NCI-H526 (cell line): ENCODE measurements around the gene PCP2.

Experiments used
- DNase-seq, 2 experiments: peaks; one replicate each; lab custom pipeline; 2025; lab: John Stamatoyannopoulos, UW

PCP2 gene

DNA sequence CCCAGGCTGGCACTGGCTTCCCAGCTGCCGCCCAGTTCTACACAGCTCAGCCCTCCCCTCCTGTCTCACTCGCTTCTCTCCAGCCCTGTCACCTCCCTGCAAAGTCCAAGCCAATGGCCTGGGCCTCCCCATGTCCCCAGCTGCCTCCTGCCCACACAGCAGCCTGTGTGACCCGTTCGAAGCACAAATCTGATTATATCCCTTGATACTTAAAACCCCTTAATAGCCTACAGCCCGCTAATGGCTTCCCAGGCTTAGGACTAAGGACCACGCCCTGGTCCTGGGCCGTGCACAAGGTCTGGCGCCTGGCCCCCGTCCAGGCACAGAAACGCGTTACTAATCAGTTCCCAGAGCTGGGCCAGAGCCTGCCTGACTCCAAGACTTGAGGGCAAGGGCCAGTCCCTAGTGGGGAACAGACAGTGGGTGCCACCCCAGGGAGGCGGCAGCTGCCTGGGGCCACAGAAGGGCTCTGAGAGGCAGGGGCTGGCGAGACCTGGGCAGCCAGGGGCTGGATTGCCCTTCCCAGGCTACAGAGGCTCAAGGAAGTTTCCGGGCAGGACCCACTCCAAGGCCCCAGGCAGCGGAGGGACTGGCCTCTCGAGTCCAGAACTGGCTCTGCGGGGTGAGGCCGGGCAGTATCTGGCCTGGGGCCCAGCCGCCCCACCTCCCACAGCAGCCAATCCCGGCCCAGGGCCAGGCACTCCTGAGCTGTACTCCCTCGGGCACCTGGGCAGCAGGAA is 14.6 kb downstream of the PCP2 start:
- DNase-seq, result no peak

DNA sequence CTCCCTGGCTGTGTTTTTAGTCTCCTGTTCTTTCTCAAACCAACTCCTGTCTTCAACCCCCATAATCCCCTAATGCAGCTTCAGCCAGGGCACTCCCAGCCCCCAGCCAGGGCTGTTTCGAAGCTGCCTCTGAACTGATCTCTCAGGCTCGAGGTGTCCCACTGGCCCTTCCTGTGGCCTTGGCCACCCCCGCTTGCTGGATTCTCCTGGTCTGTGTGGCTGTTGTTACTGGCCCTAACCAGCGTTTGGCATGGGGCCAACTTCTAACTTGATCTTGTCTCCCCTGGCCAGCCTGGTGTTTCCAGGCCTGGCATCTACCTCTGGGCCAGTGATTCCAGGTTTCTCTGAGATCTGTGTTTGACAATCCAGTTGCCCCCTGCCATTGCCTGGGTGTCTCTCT is 15.2 kb downstream of the PCP2 start:
- no peak for DNase-seq

DNA sequence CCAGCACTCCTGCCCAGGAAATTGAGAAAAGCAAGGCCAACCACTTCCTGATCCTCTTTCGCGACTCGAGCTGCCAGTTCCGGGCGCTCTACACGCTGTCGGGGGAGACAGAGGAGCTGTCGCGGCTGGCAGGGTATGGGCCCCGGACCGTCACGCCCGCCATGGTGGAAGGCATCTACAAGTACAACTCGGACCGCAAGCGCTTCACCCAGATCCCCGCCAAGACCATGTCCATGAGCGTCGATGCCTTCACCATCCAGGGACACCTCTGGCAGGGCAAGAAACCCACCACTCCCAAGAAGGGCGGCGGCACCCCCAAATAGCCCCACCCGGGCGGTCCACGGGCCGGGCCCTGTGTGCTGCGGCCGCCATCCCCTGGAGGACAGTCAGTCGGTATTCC is 15.8 kb downstream of the PCP2 start:
- no peak for DNase-seq

DNA sequence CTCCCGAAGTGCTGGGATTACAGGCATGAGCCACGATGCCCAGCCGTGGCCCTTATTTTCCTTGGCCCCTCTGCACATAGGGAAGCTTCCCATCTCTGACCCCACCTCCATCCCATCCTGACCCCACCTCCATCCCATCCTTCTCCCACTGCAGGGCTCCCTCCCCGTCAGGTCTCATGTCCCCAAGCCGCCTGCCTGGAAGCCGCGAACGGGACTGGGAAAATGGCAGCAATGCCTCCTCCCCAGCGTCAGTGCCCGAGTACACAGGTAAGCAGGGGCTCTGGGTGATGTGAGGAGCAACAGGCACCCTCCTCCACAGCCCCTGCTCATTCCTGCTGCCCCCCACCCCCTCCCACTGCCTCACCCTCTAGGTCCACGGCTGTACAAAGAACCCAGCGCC is 16.3 kb downstream of the PCP2 start:
- no peak for DNase-seq

DNA sequence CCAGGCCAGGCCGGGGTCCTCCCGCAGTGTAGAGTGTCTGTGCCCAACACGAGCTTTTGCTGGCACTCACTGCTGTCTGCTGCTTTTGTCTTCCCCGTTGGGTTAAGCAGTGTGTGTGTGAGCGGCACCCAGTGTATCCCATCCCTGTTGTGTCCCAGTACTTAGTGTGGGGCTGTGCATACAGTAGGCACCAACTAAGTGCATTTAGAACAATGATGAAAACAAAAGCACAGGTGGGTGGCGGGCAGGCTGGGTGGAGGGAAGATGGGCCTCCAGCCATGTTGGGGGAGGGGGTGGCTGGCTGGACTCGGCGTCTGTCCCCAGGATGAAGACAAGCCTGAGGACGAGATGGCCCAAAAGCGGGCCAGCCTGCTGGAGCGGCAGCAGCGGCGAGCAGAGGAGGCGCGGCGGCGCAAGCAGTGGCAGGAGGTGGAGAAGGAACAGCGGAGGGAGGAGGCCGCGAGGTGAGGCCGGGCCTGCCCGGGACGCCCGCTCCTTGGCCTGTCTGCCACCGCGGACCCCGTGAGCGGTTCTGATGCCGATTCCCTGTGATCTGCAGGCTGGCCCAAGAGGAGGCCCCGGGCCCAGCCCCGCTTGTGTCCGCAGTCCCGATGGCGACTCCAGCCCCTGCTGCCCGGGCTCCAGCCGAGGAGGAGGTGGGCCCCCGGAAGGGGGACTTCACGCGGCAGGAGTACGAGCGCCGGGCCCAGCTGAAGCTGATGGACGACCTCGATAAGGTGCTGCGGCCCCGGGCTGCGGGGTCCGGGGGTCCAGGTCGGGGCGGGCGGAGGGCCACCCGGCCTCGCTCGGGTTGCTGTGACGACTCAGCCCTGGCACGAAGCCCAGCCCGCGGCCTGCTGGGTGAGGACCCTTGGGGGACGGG is 18.4 kb downstream of the PCP2 start:
- DNase-seq, result no peak

DNA sequence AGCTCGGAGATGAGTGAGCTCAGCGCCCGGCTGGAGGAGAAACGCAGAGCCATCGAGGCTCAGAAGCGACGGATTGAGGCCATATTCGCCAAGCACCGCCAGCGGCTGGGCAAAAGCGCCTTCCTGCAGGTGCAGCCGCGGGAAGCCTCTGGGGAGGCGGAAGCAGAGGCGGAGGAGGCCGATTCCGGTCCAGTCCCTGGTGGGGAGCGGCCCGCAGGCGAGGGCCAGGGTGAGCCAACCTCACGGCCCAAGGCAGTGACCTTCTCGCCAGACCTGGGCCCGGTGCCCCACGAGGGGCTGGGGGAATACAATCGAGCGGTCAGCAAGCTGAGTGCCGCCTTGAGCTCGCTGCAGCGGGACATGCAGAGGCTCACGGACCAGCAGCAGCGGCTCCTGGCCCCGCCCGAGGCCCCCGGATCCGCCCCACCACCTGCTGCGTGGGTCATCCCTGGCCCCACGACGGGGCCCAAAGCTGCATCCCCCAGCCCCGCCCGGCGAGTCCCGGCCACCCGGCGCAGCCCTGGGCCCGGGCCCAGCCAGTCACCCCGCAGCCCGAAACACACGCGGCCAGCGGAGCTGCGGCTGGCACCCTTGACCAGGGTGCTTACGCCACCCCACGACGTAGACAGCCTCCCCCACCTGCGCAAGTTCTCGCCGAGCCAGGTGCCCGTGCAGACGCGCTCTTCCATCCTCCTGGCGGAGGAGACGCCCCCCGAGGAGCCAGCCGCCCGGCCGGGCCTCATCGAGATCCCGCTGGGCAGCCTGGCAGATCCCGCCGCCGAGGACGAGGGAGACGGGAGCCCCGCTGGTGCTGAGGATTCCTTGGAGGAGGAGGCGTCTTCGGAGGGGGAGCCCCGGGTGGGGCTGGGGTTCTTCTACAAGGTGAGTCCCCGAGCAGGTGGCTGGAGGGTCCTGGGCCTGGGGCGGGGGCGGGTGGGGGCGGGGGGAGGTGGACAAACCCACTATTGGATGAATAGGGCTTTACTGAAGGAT is 20.9 kb downstream of the PCP2 start:
- DNase-seq, result no peak

DNA sequence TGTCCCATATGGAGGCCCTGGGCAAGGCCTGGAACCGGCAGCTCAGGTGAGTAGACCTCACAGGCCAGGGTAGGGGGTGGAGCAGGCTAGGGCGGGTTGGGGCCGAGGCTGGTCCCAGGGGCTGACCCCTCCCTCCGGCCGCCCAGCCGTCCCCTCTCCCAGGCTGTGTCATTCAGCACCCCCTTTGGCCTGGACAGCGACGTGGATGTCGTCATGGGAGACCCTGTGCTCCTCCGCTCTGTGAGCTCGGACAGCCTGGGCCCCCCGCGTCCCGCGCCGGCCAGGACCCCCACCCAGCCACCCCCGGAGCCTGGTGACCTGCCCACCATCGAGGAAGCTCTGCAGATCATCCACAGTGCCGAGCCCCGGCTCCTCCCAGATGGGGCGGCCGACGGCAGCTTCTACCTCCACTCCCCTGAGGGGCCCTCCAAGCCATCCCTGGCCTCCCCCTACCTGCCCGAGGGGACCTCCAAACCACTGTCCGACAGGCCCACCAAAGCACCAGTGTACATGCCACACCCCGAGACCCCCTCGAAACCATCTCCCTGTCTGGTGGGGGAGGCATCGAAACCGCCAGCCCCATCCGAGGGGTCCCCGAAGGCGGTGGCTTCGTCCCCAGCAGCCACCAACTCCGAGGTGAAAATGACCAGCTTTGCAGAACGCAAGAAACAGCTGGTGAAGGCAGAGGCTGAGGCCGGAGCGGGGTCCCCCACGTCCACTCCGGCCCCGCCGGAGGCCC is 21.8 kb downstream of the PCP2 start:
- DNase-seq, result no peak

DNA sequence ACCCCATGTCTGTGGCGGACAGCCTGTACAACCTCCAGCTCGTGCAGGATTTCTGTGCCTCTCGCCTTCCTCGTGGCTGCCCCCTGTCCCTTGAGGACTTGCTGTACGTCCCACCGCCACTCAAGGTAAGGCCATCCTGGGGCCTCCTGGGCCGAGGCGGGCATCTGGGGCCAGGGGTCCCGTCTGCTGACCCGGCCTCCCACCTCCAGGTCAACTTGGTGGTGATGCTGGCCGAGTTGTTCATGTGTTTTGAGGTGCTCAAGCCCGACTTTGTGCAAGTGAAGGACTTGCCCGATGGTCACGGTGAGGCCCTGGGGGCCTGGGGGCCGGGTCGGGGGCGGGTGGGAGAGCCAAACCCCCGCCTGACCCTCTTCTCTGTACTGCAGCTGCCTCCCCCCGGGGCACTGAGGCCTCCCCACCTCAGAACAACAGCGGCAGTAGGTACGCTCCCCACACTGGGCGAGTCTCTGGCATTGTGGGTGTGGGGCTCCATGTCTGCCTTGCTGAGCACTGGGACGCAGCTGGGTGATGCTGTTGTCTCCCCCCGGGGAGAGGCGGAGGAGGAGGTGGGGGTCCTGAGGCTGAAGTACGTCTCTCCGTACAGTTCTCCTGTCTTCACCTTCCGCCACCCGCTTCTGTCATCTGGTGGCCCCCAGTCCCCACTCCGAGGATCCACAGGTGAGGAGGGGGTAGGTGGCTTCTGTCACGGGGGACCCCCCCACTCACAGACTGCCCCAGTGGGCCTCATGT is 22.9 kb downstream of the PCP2 start:
- DNase-seq, result no peak

DNA sequence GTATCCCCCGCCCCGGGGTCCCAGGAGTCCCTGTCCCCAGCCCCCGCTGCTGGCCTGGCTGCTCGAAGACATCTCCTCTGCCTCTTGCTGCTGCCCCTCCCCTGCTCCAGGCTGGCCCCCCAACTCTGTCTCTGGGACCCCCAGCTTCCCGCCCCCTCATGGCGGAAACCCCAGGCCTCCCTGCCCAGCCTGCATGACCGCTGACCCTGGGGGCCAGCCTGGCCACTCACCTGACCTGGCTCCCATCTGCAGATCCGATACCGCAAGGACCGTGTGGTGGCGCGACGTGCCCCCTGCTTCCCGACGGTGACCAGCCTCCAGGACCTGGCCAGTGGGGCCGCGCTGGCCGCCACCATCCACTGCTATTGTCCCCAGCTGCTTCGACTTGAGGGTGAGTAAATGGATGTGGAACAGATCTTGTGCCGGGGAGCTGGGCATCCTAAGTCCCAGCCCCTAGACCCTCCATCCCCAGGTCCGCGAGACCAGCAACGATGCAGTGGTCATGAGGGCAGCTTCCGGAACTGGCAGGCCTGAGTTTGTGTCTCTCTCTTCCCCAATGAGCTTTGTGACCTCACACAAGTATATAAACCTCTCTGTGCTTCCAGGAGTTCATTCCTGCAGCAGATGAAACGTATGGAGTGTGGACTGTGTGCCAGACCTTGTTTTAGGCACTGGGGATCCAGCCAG is 25.5 kb downstream of the PCP2 start:
- DNase-seq, result no peak

DNA sequence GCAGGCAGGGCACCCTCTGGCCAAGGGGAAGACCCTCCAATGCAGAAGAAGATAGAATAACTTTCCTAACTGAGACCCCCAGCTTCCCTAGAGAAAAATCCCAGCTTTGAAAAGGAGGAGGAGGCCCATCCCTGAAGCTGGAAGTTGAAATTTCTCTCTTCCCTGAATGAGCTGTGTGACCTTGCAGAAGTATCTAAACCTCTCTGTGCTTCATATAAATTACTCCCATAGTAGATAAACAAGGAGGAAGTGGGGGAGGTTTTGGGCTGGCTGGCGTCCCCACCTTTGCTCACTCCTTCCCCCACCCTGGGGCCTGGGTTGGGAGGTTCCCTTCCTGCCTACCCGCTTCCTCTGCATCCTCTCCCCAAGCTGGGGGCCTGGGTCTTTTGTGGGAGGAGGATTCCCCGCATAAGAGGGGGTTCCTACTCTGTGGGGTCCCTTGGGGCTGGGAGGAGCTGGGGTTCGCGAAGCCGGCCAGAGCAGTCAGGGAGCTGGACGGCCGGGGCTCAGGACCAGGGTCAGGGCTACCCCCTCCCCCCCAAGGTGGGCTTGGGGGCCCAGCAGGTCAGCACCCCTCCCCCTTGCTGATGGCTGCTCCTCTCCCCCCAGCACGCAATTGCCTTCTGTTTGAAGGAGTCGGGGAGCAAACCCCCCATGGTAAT is 26.2 kb downstream of the PCP2 start:
- no peak for DNase-seq

DNA sequence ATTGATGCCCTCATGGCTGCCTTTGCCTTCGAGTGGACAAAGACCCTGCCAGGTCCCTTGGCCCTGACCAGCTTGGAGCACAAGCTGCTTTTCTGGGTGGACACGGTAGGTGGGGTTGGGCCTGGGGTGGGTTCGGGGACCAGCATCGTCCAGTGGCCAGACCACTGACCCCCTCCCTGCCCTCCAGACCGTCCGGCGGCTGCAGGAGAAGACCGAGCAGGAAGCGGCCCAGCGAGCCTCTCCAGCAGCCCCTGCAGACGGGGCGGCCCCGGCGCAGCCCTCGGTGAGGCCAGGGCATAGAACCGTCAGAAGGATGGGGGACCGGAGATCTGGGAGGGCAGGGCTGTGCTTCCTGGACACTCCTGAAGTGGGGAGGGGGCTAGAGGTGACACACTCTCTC is 27.2 kb downstream of the PCP2 start:
- no peak for DNase-seq

DNA sequence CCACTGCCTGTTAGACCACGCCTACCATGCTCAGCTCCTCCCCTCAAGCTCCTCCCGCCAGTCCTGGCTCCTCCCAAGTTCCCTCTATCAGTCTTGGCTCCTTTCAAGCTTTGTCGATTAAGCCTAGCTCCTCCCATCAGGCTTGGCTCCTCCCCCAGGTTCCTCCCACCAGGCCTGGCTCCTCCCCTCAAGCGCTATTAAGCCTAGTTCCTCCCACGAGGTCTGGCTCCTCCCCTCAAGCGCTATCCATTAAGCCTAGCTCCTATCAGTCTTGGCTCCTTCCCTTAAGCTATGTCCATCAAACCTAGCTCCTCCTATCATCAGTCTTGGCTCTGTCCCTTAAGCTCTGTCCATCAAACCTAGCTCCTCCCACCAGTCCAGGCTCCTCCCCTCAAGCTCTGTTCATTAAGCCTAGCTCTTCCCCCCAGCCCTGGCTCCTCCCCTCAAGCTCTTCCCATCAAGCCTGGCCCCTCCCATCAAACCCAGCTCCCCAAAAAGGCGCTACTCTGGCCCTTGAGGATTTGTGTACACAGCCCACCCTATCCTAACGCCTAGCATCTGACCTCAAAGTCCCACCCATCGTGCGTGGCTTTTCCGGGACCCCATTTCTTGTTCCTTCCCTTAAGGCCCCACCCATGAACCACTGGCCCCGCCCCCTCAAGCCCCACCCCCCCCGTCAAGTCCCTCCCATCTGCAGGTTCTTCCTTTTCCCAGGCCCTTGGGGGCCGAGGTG is 27.9 kb downstream of the PCP2 start:
- DNase-seq, result peak; percentile 34 to 61

DNA sequence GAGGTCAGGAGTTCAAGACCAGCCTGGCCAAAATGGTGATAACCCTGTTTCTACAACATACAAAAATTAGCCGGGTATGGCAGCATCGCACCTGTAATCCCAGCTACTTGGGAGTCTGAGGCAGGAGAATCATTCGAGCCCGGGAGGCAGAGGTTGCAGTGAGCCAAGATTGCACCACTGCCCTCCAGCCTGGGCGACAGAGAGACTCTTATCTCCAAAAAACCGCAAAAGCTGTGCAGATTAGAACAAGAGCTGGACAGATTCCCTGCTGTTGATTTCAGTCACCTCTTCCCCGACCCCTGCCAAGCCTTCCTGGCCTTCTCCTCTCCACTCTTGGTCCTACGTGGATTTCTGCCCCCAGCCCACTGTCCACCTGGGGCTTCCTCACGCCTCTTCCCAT is 29.6 kb downstream of the PCP2 start:
- no peak for DNase-seq

DNA sequence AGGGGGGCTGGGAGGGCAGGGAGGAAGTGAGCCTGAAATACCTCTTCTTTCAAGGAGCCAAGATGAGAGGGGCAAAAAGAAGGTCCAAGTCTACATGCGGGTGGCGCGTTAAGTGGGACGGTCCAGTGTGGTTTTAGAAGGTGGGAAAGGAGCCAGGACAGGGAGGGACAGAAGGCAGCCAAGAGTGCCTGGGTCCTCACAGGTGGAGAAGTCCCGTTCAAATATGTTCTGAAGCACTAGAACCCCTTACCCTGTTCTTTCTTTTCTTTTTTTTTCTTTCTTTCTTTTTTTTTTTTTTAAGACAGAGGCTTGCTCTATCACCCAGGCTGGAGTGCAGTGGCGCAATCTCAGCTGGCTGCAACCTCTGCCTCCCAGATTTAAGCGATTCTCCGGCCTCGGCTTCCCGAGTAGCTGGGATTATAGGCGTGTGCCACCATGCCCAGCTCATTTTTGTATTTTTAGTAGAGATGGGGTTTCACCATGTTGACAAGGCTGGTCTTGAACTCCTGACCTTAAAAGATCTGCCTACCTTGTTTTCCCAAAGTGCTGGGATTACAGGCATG is 30.5 kb downstream of the PCP2 start:
- DNase-seq, result no peak

DNA sequence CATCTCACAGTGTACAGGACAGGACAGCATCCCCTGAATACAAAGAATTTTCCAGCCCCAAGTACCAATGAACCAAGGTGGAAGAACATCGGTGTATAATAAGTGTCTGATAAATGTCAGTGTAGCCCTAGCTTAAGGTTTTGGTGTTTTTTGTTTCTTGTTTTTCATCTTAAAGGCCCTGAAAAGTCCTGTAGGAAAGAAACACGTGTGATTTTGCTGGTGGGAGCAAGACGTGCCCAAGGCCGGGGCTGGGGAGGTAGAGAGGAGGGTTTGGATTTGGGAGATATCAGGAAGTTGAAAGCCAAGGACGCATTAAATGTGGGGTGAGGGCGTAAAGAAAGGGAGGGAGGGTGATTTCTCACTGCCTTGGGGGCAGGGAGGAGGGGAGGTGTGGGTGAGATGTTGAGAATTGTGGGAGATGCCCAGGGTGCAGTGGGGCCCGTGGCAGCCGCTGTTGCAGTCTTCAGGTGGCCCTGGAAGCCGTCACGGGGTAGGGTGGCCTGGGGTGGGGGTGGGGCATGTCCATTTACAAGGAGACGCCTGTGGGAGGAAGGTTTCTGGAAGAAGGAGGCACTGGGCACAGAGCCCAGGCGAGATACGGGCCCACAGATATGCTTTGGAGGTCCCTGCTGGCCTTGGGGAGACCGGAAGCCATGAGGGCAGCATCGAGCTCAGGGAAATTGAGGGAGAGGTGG is 31.1 kb downstream of the PCP2 start:
- no peak for DNase-seq

DNA sequence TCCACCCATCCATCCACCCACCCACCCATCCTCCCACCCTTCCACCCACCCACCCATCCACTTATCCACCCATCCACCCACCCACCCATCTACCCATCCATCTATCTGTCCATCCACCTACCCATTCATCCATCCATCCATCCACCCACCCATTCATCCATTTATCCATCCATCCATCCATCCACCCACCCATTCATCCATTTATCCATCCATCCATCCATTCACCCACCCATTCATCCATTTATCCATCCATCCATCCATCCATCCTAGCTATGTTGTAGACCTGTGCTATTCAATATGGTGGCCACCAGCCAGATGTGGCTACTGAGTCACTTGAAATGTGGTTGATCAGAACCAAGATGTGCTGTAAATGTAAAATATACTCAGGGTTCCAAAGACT is 32.8 kb downstream of the PCP2 start:
- no peak for DNase-seq

DNA sequence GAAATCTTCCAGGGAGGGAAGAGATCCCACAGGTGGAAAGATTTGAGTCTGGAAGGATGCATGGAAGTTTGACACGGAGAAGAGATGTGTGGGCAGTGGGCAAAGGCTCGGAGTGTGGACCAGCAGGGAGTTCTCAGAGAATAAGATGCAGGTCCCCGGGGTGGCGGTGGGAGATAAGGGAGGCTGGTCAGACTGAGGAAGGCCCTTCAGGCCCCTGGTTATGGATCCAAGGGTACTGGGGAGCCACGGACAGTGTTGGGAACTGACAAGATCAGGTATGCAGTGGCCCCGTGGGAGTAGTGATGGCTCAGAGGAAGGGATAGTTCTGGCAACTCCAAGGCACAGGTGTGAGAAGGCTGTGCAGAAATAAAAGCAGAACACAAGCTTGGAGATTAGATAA is 35.3 kb downstream of the PCP2 start:
- DNase-seq, result no peak

DNA sequence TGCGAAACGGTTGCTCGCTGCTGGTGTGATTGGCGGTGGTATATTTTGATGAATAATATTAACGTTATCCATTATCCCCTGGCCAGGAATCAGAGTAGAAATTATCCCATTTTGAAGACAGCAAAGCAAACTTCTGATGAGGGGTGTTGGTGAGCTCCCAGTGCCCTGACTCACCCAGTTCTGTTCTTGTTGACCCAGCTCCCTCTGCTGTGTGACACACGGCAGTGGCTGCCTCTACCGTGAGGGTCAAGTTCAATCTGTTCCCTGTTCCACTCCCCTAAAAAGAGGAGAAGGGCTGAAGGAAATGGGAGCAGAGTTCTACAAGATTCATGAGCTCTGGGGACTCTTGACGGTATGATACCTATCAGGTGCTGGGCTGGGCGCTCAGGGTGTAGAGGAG is 35.8 kb downstream of the PCP2 start:
- no peak for DNase-seq
